DND-41 (cell line): ENCODE measurements around the gene DCHS1.
"Not testable (repeated sequence)": the region's sequence is repeated elsewhere in the genome, so short reads cannot be mapped to it uniquely, and the experiment has no call there.

Source experiments
- ATAC-seq: fragments of 200-7000 bp; cut with Tn5 transposase; 3 replicates; pipeline ENCODE4 v1.9.1; 2021; ENCODE audit warnings: low read depth; ENCODE audit not compliant: insufficient read depth
- DNase-seq: peaks from one replicate; pipeline ENCODE4 v3.0.0-alpha.2; 2020
- H2AFZ ChIP-seq: 2 replicates; pipeline ENCODE4 v1.6.0; 2012; ENCODE audit warnings: low read depth, low read length
- H3K27ac ChIP-seq: 2 replicates; pipeline ENCODE4 v1.5.1; 2012; ENCODE audit warnings: low read length, inconsistent platforms
- H3K27me3 ChIP-seq: fragments of 200-600 bp; sonication (generic); 2 replicates; pipeline ENCODE4 v1.6.0; 2012; ENCODE audit warnings: low read length, mild to moderate bottlenecking, inconsistent platforms; ENCODE audit not compliant: insufficient read depth, poor library complexity
- H3K36me3 ChIP-seq: 2 replicates; pipeline ENCODE4 v1.5.1; 2012; ENCODE audit warnings: low read length, inconsistent platforms; ENCODE audit not compliant: insufficient read depth
- H3K4me1 ChIP-seq: 2 replicates; pipeline ENCODE4 v1.5.1; 2012; ENCODE audit warnings: mild to moderate bottlenecking, low read length; ENCODE audit not compliant: insufficient read depth
- H3K4me2 ChIP-seq: 2 replicates; pipeline ENCODE4 v1.6.0; 2012; ENCODE audit warnings: mild to moderate bottlenecking, moderate library complexity, low read length, inconsistent platforms; ENCODE audit not compliant: insufficient read depth
- H3K4me3 ChIP-seq, 2 experiments: fragments of 200-600 bp in 1 of 2; shearing (Covaris generic) in 1 of 2; 2 replicates each; pipeline ENCODE4 v1.5.1; 2012 to 2016; ENCODE audit warnings: inconsistent platforms in 2 of 2, low read length in 2 of 2, mild to moderate bottlenecking in 2 of 2, low read depth in 1 of 2, moderate library complexity in 1 of 2
- H3K79me2 ChIP-seq: 2 replicates; pipeline ENCODE4 v1.6.0; 2012; ENCODE audit warnings: low read length, inconsistent platforms; ENCODE audit not compliant: insufficient read depth
- H3K9ac ChIP-seq: 2 replicates; pipeline ENCODE4 v1.6.0; 2012; ENCODE audit warnings: low read depth, mild to moderate bottlenecking, inconsistent platforms, low read length, moderate library complexity
- H3K9me3 ChIP-seq: 2 replicates; pipeline ENCODE4 v1.5.1; 2012; ENCODE audit warnings: low read length, moderate library complexity, mild to moderate bottlenecking, inconsistent platforms; ENCODE audit not compliant: insufficient read depth, severe bottlenecking
- H4K20me1 ChIP-seq: 2 replicates; pipeline ENCODE4 v1.6.0; 2012; ENCODE audit warnings: low read length; ENCODE audit not compliant: insufficient read depth
- EZH2 ChIP-seq: IDR thresholded peaks from 3 replicates; pipeline ENCODE4 v1.6.1; 2012; ENCODE audit warnings: borderline replicate concordance, low read depth, mild to moderate bottlenecking, moderate library complexity, low read length, inconsistent platforms; ENCODE audit not compliant: severe bottlenecking
- TF ChIP-seq, protein P1 (sequence below): IDR thresholded peaks from 2 replicates; pipeline ENCODE4 v1.5.1; 2012; ENCODE audit warnings: borderline replicate concordance, low read length, moderate library complexity, mild to moderate bottlenecking; ENCODE audit not compliant: poor library complexity, severe bottlenecking; ENCODE audit errors: extremely low read depth

Gene DCHS1

DNA sequence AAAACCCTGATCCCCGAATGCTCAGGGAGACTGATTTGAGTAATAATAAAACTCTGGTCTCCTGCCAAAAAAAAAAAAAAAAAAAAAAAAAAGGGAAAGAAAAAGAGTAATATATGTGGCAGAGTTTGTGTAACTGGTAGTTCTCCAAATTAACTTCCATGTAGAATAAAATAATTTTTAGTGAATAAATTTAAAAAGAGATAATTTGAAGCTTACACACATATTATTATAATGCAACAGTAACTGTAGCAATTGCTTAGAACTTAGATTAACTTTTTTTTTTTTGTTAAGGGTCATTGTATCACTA is 38.6 kb upstream of the DCHS1 start:
- ATAC-seq = no peak
- H3K27ac ChIP-seq = no peak overlapping the region

DNA sequence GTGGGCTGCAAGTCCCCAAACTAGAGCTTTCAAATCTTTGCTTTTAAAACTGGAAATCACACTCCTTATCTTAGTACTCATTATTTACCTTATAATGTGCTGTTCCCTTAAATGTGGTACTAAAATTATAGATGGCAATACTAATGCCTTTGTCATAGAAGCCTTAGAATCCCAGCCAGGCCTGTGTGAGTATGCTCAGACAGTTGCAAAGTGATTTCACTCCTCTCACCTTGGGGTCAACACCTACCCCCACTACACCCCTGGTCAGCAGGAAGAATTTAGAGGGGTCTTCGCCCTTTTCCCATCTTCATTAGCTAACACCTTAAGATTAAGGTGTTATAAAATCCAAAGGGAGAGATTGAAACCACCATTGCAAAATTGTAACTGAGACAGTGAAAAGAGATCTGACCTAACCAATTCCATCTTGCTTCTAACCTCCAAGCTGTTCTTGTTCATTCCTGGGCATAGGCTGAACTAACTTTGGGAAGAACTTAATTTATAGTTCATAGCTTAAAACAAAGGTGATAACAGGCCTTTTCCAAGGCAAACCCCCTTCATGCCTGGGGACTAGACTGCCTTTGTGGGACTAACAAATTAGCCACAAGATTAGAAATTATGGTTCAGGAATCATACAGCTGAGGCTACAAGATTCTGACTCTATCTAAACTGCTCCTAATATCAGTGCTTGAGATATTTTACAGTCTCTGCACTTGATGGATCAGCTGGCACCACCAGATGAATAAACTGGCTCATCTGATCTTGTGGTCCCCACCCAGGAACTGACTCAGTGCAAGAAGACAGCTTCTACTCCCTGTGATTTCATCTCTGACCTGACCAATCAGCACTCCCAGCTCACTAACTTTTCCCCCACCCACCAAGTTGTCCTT is 38.0 kb upstream of the DCHS1 start:
- Histone ChIP-seq H3K9me3 (no peaks in the 10 kb centered on the region), H4K20me1 (no peaks in the 10 kb centered on the region), H3K36me3 (no peaks in the 10 kb centered on the region), H3K4me2 (no peak overlapping the region), H3K27me3 (no peaks in the 10 kb centered on the region), H3K9ac (no peak overlapping the region), H3K4me3 (no peak overlapping the region), H3K27ac (no peak overlapping the region), H3K79me2 (no peaks in the 10 kb centered on the region), H3K4me1 (no peaks in the 10 kb centered on the region), H2AFZ (no peak overlapping the region)
- TF ChIP-seq, protein P1, sequence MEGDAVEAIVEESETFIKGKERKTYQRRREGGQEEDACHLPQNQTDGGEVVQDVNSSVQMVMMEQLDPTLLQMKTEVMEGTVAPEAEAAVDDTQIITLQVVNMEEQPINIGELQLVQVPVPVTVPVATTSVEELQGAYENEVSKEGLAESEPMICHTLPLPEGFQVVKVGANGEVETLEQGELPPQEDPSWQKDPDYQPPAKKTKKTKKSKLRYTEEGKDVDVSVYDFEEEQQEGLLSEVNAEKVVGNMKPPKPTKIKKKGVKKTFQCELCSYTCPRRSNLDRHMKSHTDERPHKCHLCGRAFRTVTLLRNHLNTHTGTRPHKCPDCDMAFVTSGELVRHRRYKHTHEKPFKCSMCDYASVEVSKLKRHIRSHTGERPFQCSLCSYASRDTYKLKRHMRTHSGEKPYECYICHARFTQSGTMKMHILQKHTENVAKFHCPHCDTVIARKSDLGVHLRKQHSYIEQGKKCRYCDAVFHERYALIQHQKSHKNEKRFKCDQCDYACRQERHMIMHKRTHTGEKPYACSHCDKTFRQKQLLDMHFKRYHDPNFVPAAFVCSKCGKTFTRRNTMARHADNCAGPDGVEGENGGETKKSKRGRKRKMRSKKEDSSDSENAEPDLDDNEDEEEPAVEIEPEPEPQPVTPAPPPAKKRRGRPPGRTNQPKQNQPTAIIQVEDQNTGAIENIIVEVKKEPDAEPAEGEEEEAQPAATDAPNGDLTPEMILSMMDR = no peak
- no peak for TF ChIP-seq EZH2
- DNase-seq (no peak), ATAC-seq (no peak)

More for the DNA sequence above, 38.6 kb upstream of the DCHS1 start:
- TF ChIP-seq, protein P1 = no peak
- TF ChIP-seq EZH2 = no peak
- Histone ChIP-seq H3K4me2 (no peak overlapping the region), H3K4me3 (no peak overlapping the region), H3K4me1 (no peaks in the 10 kb centered on the region), H3K27me3 (no peaks in the 10 kb centered on the region), H3K79me2 (no peaks in the 10 kb centered on the region), H3K9ac (no peak overlapping the region), H2AFZ (no peak overlapping the region), H3K9me3 (no peaks in the 10 kb centered on the region), H4K20me1 (no peaks in the 10 kb centered on the region), H3K36me3 (no peaks in the 10 kb centered on the region)
- DNase-seq = no peak

DNA sequence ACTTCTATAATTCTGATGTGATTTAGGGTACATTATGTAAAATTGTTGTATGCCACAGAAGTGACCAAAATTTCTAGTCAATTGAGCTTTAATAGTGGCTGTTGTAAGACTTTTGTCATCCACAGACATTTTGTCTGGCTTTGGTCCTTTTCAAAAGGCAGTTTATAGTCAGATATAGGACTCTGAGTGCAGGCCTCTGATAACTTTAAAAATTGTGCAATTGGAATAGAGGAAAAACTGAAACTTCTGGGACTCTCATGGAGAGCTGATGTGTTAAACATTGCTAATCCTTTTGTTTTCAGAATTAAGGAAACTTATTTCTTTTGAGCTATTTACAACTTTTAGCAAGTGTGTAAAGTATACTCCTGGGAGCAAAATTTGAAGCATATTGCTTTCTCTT is 36.5 kb upstream of the DCHS1 start:
- no peaks in the 10 kb centered on the region for H4K20me1 ChIP-seq
- no peaks in the 10 kb centered on the region for H3K9me3 ChIP-seq
- H3K4me2 ChIP-seq = no peak overlapping the region
- H2AFZ ChIP-seq = no peak overlapping the region
- H3K27me3 ChIP-seq = no peaks in the 10 kb centered on the region
- DNase-seq (no peak), ATAC-seq (no peak)
- no peak overlapping the region for H3K27ac ChIP-seq
- H3K79me2 ChIP-seq = no peaks in the 10 kb centered on the region
- no peak overlapping the region for H3K9ac ChIP-seq
- no peaks in the 10 kb centered on the region for H3K36me3 ChIP-seq
- no peak overlapping the region for H3K4me3 ChIP-seq
- TF ChIP-seq, protein P1 = no peak
- TF ChIP-seq EZH2 = no peak
- H3K4me1 ChIP-seq = no peaks in the 10 kb centered on the region

DNA sequence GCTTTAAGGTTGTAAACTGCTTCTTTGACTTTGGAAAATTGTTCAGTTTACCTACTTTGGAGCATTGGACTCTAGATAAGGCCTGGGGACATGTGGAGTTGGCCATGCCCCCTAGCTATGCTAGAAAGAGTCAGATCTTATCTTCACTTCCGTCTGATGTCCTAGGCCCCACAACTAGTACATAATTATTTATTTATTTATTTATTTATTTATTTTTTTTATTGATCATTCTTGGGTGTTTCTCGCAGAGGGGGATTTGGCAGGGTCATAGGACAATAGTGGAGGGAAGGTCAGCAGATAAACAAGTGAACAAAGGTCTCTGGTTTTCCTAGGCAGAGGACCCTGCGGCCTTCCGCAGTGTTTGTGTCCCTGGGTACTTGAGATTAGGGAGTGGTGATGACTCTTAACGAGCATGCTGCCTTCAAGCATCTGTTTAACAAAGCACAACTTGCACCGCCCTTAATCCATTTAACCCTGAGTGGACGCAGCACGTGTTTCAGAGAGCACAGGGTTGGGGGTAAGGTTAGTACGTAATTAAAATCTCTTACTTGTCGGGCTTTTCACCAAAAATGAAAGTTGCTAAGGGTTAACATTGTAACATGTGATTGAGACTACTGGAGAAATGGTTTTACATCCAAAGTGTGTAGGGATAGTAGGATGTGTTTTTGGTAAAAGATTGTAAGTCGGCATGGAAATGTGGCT is 35.0 kb upstream of the DCHS1 start:
- H3K79me2 ChIP-seq, ATAC-seq, H3K9ac ChIP-seq, H4K20me1 ChIP-seq, H3K36me3 ChIP-seq, H3K4me2 ChIP-seq, H3K4me1 ChIP-seq, H3K9me3 ChIP-seq, DNase-seq, H2AFZ ChIP-seq, H3K27me3 ChIP-seq, H3K4me3 ChIP-seq, H3K27ac ChIP-seq: not testable (repeated sequence)
